Renal cortical epithelial cell (primary cell): ENCODE measurements around the gene SLC35E1. TPM values are rescaled to one million over a fixed set of nuclear protein-coding genes. Genes with fewer than 3 reads are reported as not detected.

Source experiments
- total RNA-seq: library from RNA; depleted of rRNA; stranded (reverse); fragments of >200 nt; gene quantifications from 2 replicates; pipeline ENCODE4 v1.2.3, GENCODE V29; 2014

The SLC35E1 gene
- total RNA-seq, 1 donor from 2014 or later: 58.0 TPM

Other genes starting within 250 kb of the SLC35E1 start
- 0.17 and 0.45 TPM in 2 replicates for gene KLF2, start 247.6 kb downstream of the SLC35E1 start, total RNA-seq
- 4.0 and 13.3 TPM in 2 replicates for gene EPS15L1, start 100.4 kb downstream of the SLC35E1 start, total RNA-seq
- not detected in 2 replicates for gene CALR3, start 76.2 kb downstream of the SLC35E1 start, total RNA-seq
- 2.8 and 11.3 TPM in 2 replicates for gene C19orf44, start 76.0 kb downstream of the SLC35E1 start, total RNA-seq
- gene CHERP, start 30.0 kb downstream of the SLC35E1 start, total RNA-seq: 0.87 and 12.5 TPM in 2 replicates
- 3.0 and 6.9 TPM in 2 replicates for gene MED26, start 55.8 kb upstream of the SLC35E1 start, total RNA-seq
- gene SMIM7, start 87.7 kb upstream of the SLC35E1 start, total RNA-seq: 66.9 and 88.5 TPM in 2 replicates
- 1.9 and 8.7 TPM in 2 replicates for gene TMEM38A, start 88.7 kb upstream of the SLC35E1 start, total RNA-seq
- gene NWD1, start 147.4 kb upstream of the SLC35E1 start, total RNA-seq: 1.2 TPM in 1 of 2 replicates, not detected in the other